K562 (cell line): ENCODE results near the gene ATG14. TPM values are rescaled to one million over a fixed set of nuclear protein-coding genes. Genes with fewer than 3 reads are reported as not detected.

Experiments
- ATAC-seq: fragments of 200-7000 bp; cut with Tn5 transposase; 3 replicates; pipeline ENCODE4 v1.9.1; 2020; ENCODE audit warnings: moderate library complexity
- BruUV-seq: library from RNA; stranded (reverse); fragments of 400-500 nt; replicated peaks from 2 replicates; lab custom pipeline; 2021; lab: Mats Ljungman, UMichigan
- CTCF ChIA-PET: fragments of 300-600 bp; formaldehyde crosslinking; extraction: SDS; loops from one replicate; lab custom pipeline; 2021; ENCODE audit warnings: low intra/inter-chr PET ratio; lab: Yijun Ruan, JAX
- POLR2A ChIA-PET: fragments of 300-600, 350-650 bp; sonication (Branson Sonifier 250); formaldehyde crosslinking; extraction: SDS; loops from one replicate; lab custom pipeline; 2021; ENCODE audit warnings: antibody characterized with exemption, inconsistent platforms; lab: Yijun Ruan, JAX
- DNase-seq, 4 experiments: peaks; one replicate each; pipeline versions ENCODE4 v3.0.0 to v3.0.0-alpha.2; 2011 to 2018; ENCODE audit warnings: low spot score in 3 of 4, mixed read lengths in 3 of 4; ENCODE audit errors: extremely low read depth in 1 of 4
- FAIRE-seq: peaks from 2 replicates; lab custom pipeline; 2011; peaks lifted over from hg19 to GRCh38; lab: Jason Lieb, UNC
- H2AFZ ChIP-seq: 2 replicates; pipeline ENCODE4 v1.6.0; 2011; ENCODE audit warnings: low read depth, low read length, control low read depth, inconsistent platforms
- H3K27ac ChIP-seq: fragments of 200-600 bp; 3 replicates; pipeline ENCODE4 v1.8.0; 2011; ENCODE audit warnings: low read depth, mild to moderate bottlenecking, control low read depth, inconsistent platforms, low read length, moderate library complexity, mixed read lengths; ENCODE audit errors: extremely low read depth
- H3K27me3 ChIP-seq, 2 experiments: fragments of 300-600 bp in 1 of 2; 2 replicates in 1 of 2; 3 replicates in 1 of 2; pipeline versions ENCODE4 v1.6.0 to v1.8.0; 2011; ENCODE audit warnings: inconsistent platforms in 2 of 2, low read length in 2 of 2, mild to moderate bottlenecking in 1 of 2, mixed read lengths in 1 of 2, moderate library complexity in 1 of 2; ENCODE audit not compliant: control insufficient read depth in 2 of 2, insufficient read depth in 2 of 2
- H3K36me3 ChIP-seq: fragments of 300-600 bp; 3 replicates; pipeline ENCODE4 v1.8.0; 2011; ENCODE audit warnings: mild to moderate bottlenecking, low read length, inconsistent platforms; ENCODE audit not compliant: control insufficient read depth, insufficient read depth
- H3K4me1 ChIP-seq, 2 experiments: fragments of 200-600 bp in 1 of 2; replicated peaks in 1 of 2; 2 replicates in 1 of 2; 3 replicates in 1 of 2; pipeline versions ENCODE4 v1.5.1 to v1.8.0; 2011; ENCODE audit warnings: inconsistent platforms in 2 of 2, low read length in 2 of 2, mild to moderate bottlenecking in 1 of 2, mixed read lengths in 1 of 2, moderate library complexity in 1 of 2; ENCODE audit not compliant: control insufficient read depth in 2 of 2, insufficient read depth in 2 of 2
- H3K4me2 ChIP-seq: 2 replicates; pipeline ENCODE4 v1.6.1; 2011; ENCODE audit warnings: low read length, control low read depth, inconsistent platforms, mixed read lengths; ENCODE audit not compliant: insufficient read depth
- H3K4me3 ChIP-seq: fragments of 200-600 bp; sonication (generic), shearing (Covaris generic); 2 replicates; pipeline ENCODE4 v1.5.1; 2016; ENCODE audit warnings: control low read depth, inconsistent platforms
- H3K79me2 ChIP-seq: fragments of 200-600 bp; 3 replicates; pipeline ENCODE4 v1.8.0; 2011; ENCODE audit warnings: low read length, inconsistent platforms; ENCODE audit not compliant: control insufficient read depth, insufficient read depth
- H3K9ac ChIP-seq, 2 experiments: 2 replicates each; pipeline versions ENCODE4 v1.6.0 to v1.6.1; 2011; ENCODE audit warnings: low read depth in 2 of 2, low read length in 2 of 2, control low read depth in 1 of 2, inconsistent platforms in 1 of 2, mild to moderate bottlenecking in 1 of 2, mixed read lengths in 1 of 2; ENCODE audit not compliant: insufficient read depth in 1 of 2
- H3K9me1 ChIP-seq: one replicate; pipeline ENCODE4 v1.6.0; 2011; ENCODE audit warnings: inconsistent platforms, mild to moderate bottlenecking, low read length, moderate library complexity; ENCODE audit not compliant: control insufficient read depth, insufficient read depth
- H3K9me3 ChIP-seq: replicated peaks from 2 replicates; pipeline ENCODE4 v1.5.1; 2011; ENCODE audit warnings: low read depth, low read length, inconsistent platforms; ENCODE audit not compliant: control insufficient read depth, insufficient read depth
- H4K20me1 ChIP-seq: replicated peaks from 2 replicates; pipeline ENCODE4 v1.6.1; 2011; ENCODE audit warnings: low read length, inconsistent platforms, mixed read lengths; ENCODE audit not compliant: control insufficient read depth, insufficient read depth
- CTCF ChIP-seq, 3 experiments: IDR thresholded peaks in 2 of 3; conservative IDR thresholded peaks in 1 of 3; 2 replicates each; pipeline ENCODE4 v1.5.1; 2011 to 2012; ENCODE audit warnings: low read length in 3 of 3, mild to moderate bottlenecking in 3 of 3, control low read depth in 2 of 3, improper control_type of control experiment in 1 of 3, inconsistent platforms in 1 of 3, low read depth in 1 of 3, mixed read lengths in 1 of 3, moderate library complexity in 1 of 3; ENCODE audit not compliant: insufficient read depth in 2 of 3
- PATZ1 ChIP-seq: fragments of 250-450 bp; sonication (Bioruptor Pico); IDR thresholded peaks from 2 replicates; pipeline ENCODE4 v1.5.0; 2020; ENCODE audit warnings: mild to moderate bottlenecking, borderline replicate concordance
- RFX1 ChIP-seq: fragments of 450-650 bp; IDR thresholded peaks from 2 replicates; pipeline ENCODE4 v1.6.1; 2016; ENCODE audit warnings: mild to moderate bottlenecking, moderate library complexity
- in situ Hi-C: fragments of 300-500 bp; cut with MboI; formaldehyde crosslinking; loops from 4 replicates; pipeline ENCODE4 v1.15.0; 2018; ENCODE audit warnings: inconsistent platforms, mixed read lengths
- intact Hi-C: fragments of 100-400 bp; cut with micrococcal nuclease; formaldehyde crosslinking; loops from 2 replicates; pipeline ENCODE4 v1.14.2; 2022
- polyA plus RNA-seq, 8 experiments: library from polyadenylated mRNA; depleted of rRNA in 4 of 8; stranded (reverse) in 5 of 8; unstranded in 3 of 8; fragments of >200 nt; fragmentation: Nextera tagmentation in 2 of 8; fragmentation: Illumina TruSeq in 1 of 8; extraction: Ambion mirVana in 2 of 8; extraction: Trizol in 1 of 8; gene quantifications; 2 replicates each; pipeline versions ENCODE4 v1.2.1 to v1.2.3, GENCODE V29; 2011 to 2014; ENCODE audit warnings: inconsistent platforms in 1 of 8, missing spikeins in 1 of 8
- total RNA-seq, 7 experiments: library from RNA; depleted of rRNA in 6 of 7; stranded (reverse); fragments of >200 nt in 6 of 7; fragmentation: Illumina TruSeq in 2 of 7; extraction: Trizol in 2 of 7; gene quantifications; 2 replicates each; pipeline versions ENCODE4 v1.2.1 to v1.2.3, GENCODE V29; 2011 to 2021; ENCODE audit warnings: low replicate concordance in 1 of 7

ATG14 gene
- total and polyA plus RNA-seq, 9 of the 15 experiments (the other 6 are each of a cell fraction or from before 2014, with no cell fraction given) = 0.55 to 4.2 (median 3.5) TPM

- TF ChIP-seq PATZ1 = no peak
Observed at GRCh38 chr14:55324812-55325211, 86.8 kb downstream of the ATG14 start (continued).

- in situ Hi-C loops (no loop called here), intact Hi-C loops (no loop called here)
- H3K4me1 ChIP-seq = no peaks in the 10 kb centered on the region
- H3K4me2 ChIP-seq = no peak overlapping the region
- no peaks in the 10 kb centered on the region for H3K9me1 ChIP-seq
- peaks cover 32% of the 10 kb centered on the region for H3K79me2 ChIP-seq
- no TSS peak for BruUV-seq
- no peak for FAIRE-seq
- no peak for ATAC-seq
- ChIA-PET CTCF (no interaction called here), POLR2A (no interaction called here)
- H3K27ac ChIP-seq = no peak overlapping the region
- DNase-seq = no peak
- H4K20me1 ChIP-seq = no peaks in the 10 kb centered on the region; the same call in none of the 2 replicates
- TF ChIP-seq RFX1 (peak; percentile 73), CTCF (IDR thresholded peaks at IDR 0.05 in 2 of 3, conservative IDR thresholded peaks at IDR 0.05 in 1 of 3; ENCODE audit: insufficient read depth in 2 of 3, low read depth in 1 of 3, low read length in 3 of 3) (no peak)
- H3K4me3 ChIP-seq = no peak overlapping the region
- H3K9me3 ChIP-seq = no peaks in the 10 kb centered on the region
- H3K9ac ChIP-seq = no peak overlapping the region
- no peak overlapping the region for H2AFZ ChIP-seq
- no peaks in the 10 kb centered on the region for H3K27me3 ChIP-seq
- peaks cover 3% of the 10 kb centered on the region; the same call in 1 of the 3 replicates for H3K36me3 ChIP-seq
Observed at GRCh38 chr14:55323910-55324309, 87.7 kb downstream of the ATG14 start.
